ENCODE measurements around the gene PRB4. TPM values are rescaled to one million over a fixed set of nuclear protein-coding genes. Genes with fewer than 3 reads are reported as not detected.
A peak's percentile ranks its signal among the peaks of the same experiment; 100 is the strongest.
"Not testable (repeated sequence)": the region's sequence is repeated elsewhere in the genome, so short reads cannot be mapped to it uniquely, and the experiment has no call there.

PRB4 gene
- not detected for total RNA-seq

- Histone ChIP-seq H3K4me3 (no peak within 1 kb of the TSS), H3K9me3 (no peaks in the 10 kb centered on the region), H3K27me3 (no peaks in the 10 kb centered on the region), H3K27ac (no peak within 1 kb of the TSS), H3K36me3 (no peaks in the 10 kb centered on the region), H3K4me1 (no peaks in the 10 kb centered on the region)
- no peak for DNase-seq (ENCODE audit: low spot score)
- TF ChIP-seq CTCF (IDR thresholded peaks at IDR 0.05), result no peak
These were observed at the start of gene PRB4 for GRCh38 chr12:11310336-11310735. PRB4 (minus strand) TSS chr12:11310436; CDS start chr12:11310398, 38 bp downstream.

- H3K4me1 ChIP-seq, H3K27me3 ChIP-seq: not testable (repeated sequence)
These were observed 41.5 kb upstream of the PRB4 start for GRCh38 chr12:11351736-11352135.

GRCh38 chr12:11348439-11348838 is 38.2 kb upstream of the PRB4 start:
- Histone ChIP-seq H3K27me3 (no peaks in the 10 kb centered on the region), H3K36me3 (no peaks in the 10 kb centered on the region), H3K9me3 (no peaks in the 10 kb centered on the region), H3K4me3 (no peak overlapping the region), H3K27ac (no peak overlapping the region), H3K4me1 (no peaks in the 10 kb centered on the region)
- DNase-seq (ENCODE audit: low spot score), result no peak
- no peak for TF ChIP-seq CTCF (IDR thresholded peaks at IDR 0.05)

More at GRCh38 chr12:11351736-11352135, 41.5 kb upstream of the PRB4 start:
- not testable (repeated sequence) for H3K4me3 ChIP-seq; DNase-seq (ENCODE audit: low spot score); H3K36me3 ChIP-seq; H3K27ac ChIP-seq; H3K9me3 ChIP-seq

- H3K9me3 ChIP-seq, result no peaks in the 10 kb centered on the region
- H3K4me1 ChIP-seq, result no peaks in the 10 kb centered on the region
- H3K36me3 ChIP-seq, result no peaks in the 10 kb centered on the region
- no peaks in the 10 kb centered on the region for H3K27me3 ChIP-seq
- TF ChIP-seq CTCF (IDR thresholded peaks at IDR 0.05), result peak in 1 of 2 donors; percentile 29
- DNase-seq (ENCODE audit: low spot score), result no peak
- no peak overlapping the region for H3K4me3 ChIP-seq
- no peak overlapping the region for H3K27ac ChIP-seq
These were observed 37.6 kb upstream of the PRB4 start for GRCh38 chr12:11347810-11348209.

- Histone ChIP-seq H3K36me3 (no peaks in the 10 kb centered on the region), H3K4me3 (no peak overlapping the region), H3K27me3 (no peaks in the 10 kb centered on the region), H3K27ac (no peak overlapping the region), H3K4me1 (no peaks in the 10 kb centered on the region), H3K9me3 (no peaks in the 10 kb centered on the region)
- no peak for TF ChIP-seq CTCF (IDR thresholded peaks at IDR 0.05)
- DNase-seq (ENCODE audit: low spot score), result no peak
These were observed 34.3 kb upstream of the PRB4 start for GRCh38 chr12:11344500-11344899.

- no peak for TF ChIP-seq CTCF (IDR thresholded peaks at IDR 0.05)
- Histone ChIP-seq H3K27ac (no peak overlapping the region), H3K4me1 (no peaks in the 10 kb centered on the region), H3K4me3 (no peak overlapping the region), H3K9me3 (no peaks in the 10 kb centered on the region), H3K27me3 (no peaks in the 10 kb centered on the region), H3K36me3 (no peaks in the 10 kb centered on the region)
- no peak for DNase-seq (ENCODE audit: low spot score)
These were observed 14.2 kb upstream of the PRB4 start for GRCh38 chr12:11324426-11324825.

Measured in right atrium auricular region (tissue), 2 donors.